ENCODE data around the gene SOS1.

The SOS1 gene

GRCh38 chr2:38959938-38960608 is 160.8 kb downstream of the SOS1 start:
- no peak overlapping the region for H3K4me3 ChIP-seq (ENCODE audit: low read depth, low read length)
- no peak for TF ChIP-seq CTCF (IDR thresholded peaks at IDR 0.05; ENCODE audit: borderline replicate concordance, insufficient read depth, low read depth, low read length)

- no peak for TF ChIP-seq CTCF (IDR thresholded peaks at IDR 0.05; ENCODE audit: borderline replicate concordance, insufficient read depth, low read depth, low read length)
- H3K4me3 ChIP-seq (ENCODE audit: low read depth, low read length) = no peak overlapping the region
These were observed 161.4 kb downstream of the SOS1 start for GRCh38 chr2:38959466-38959865.

GRCh38 chr2:38957972-38958371 is 162.9 kb downstream of the SOS1 start:
- no peak for TF ChIP-seq CTCF (IDR thresholded peaks at IDR 0.05; ENCODE audit: borderline replicate concordance, insufficient read depth, low read depth, low read length)
- H3K4me3 ChIP-seq (ENCODE audit: low read depth, low read length) = no peak overlapping the region

GRCh38 chr2:38951766-38952165 is 169.1 kb downstream of the SOS1 start:
- no peak overlapping the region for H3K4me3 ChIP-seq (ENCODE audit: low read depth, low read length)
- TF ChIP-seq CTCF (IDR thresholded peaks at IDR 0.05; ENCODE audit: borderline replicate concordance, insufficient read depth, low read depth, low read length) = no peak

- no peak for TF ChIP-seq CTCF (IDR thresholded peaks at IDR 0.05; ENCODE audit: borderline replicate concordance, insufficient read depth, low read depth, low read length)
- no peak overlapping the region for H3K4me3 ChIP-seq (ENCODE audit: low read depth, low read length)
These were observed 171.9 kb downstream of the SOS1 start for GRCh38 chr2:38948995-38949394.

- no peak for TF ChIP-seq CTCF (IDR thresholded peaks at IDR 0.05; ENCODE audit: borderline replicate concordance, insufficient read depth, low read depth, low read length)
- no peak overlapping the region for H3K4me3 ChIP-seq (ENCODE audit: low read depth, low read length)
These were observed 172.4 kb downstream of the SOS1 start for GRCh38 chr2:38948387-38948882.

Data from GM12875 (cell line).